Stimulated activated CD4-positive, alpha-beta T cell treated with anti-CD3 and anti-CD28 coated beads, Interleukin-4, amount 100 ng/mL, for 1 hour (primary cell): ENCODE results near the gene KLHL34.

ENCODE experiments used
- DNase-seq: peaks from one replicate; pipeline ENCODE4 v3.0.0-alpha.2; 2020

The KLHL34 gene

GRCh38 chrX:21655901-21656586 lies 2.1 kb downstream of the KLHL34 start:
- no peak for DNase-seq

- no peak for DNase-seq
Observed at GRCh38 chrX:21645886-21646285, 12.2 kb downstream of the KLHL34 start.

GRCh38 chrX:21645431-21645830 lies 12.7 kb downstream of the KLHL34 start:
- DNase-seq: no peak

GRCh38 chrX:21639775-21640174 lies 18.4 kb downstream of the KLHL34 start:
- no peak for DNase-seq

GRCh38 chrX:21638311-21638710 lies 19.8 kb downstream of the KLHL34 start:
- DNase-seq: no peak

- DNase-seq: no peak
Observed at GRCh38 chrX:21632027-21632426, 26.1 kb downstream of the KLHL34 start.

- no peak for DNase-seq
Observed at GRCh38 chrX:21623778-21624501, 34.2 kb downstream of the KLHL34 start.

GRCh38 chrX:21620234-21620633 lies 37.9 kb downstream of the KLHL34 start:
- DNase-seq: no peak

- DNase-seq: no peak
Observed at GRCh38 chrX:21616386-21616785, 41.7 kb downstream of the KLHL34 start.

GRCh38 chrX:21612154-21612553 lies 46.0 kb downstream of the KLHL34 start:
- DNase-seq: no peak

GRCh38 chrX:21610168-21610567 lies 48.0 kb downstream of the KLHL34 start:
- no peak for DNase-seq

- DNase-seq: no peak
Observed at GRCh38 chrX:21606002-21606401, 52.1 kb downstream of the KLHL34 start.
